ENCODE data around the gene AARS1.

GRCh38 chr16:70331091-70331490 lies 41.8 kb upstream of the AARS1 start:
- TF ChIP-seq POLR2A (IDR thresholded peaks at IDR 0.05; ENCODE audit: low read depth, low read length) (no peak), POLR2AphosphoS5 (IDR thresholded peaks at IDR 0.05; ENCODE audit: low read depth, low read length) (no peak)
